ENCODE data around the gene DERA.

DNA sequence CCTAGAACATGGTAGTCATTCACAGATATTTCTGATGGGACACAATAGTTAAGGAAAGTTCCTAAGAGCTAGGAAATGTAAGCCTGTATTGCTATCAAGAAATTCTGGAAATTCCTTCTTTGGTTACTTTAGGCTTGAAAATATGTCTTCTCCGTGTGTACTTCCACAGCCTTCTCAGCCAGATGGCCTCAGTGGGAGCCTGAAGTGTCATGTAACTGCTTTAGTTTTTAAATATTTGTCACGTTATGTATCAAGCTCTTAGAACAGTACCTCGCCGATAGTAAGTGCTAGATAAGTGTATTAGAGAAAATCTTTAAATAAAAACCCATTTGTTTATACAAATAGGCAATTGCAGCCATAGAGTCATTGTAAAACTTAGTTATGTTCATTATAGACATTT, 95.6 kb downstream of the DERA start:
- TF ChIP-seq GABPA (IDR thresholded peaks at IDR 0.05; ENCODE audit: borderline replicate concordance, insufficient read depth, low read length) (no peak), RNF2 (IDR thresholded peaks at IDR 0.05; ENCODE audit: borderline replicate concordance, low read depth, low read length, missing control alignments, poor library complexity, severe bottlenecking) (no peak), MAFK (IDR thresholded peaks at IDR 0.05; ENCODE audit: low read depth, low read length) (no peak), EP300 (IDR thresholded peaks at IDR 0.05; ENCODE audit: borderline replicate concordance in 1 of 2, low read depth in 2 of 2, low read length in 2 of 2) (no peak), EZH2 (IDR thresholded peaks at IDR 0.05; ENCODE audit: low read depth, low read length, severe bottlenecking) (no peak), HDAC6 (IDR thresholded peaks at IDR 0.05; ENCODE audit: low read depth, low read length) (no peak), RFX5 (IDR thresholded peaks at IDR 0.05; ENCODE audit: borderline replicate concordance, low read depth, low read length) (no peak), BRCA1 (IDR thresholded peaks at IDR 0.05; ENCODE audit: low read depth, low read length) (no peak), JUND (IDR thresholded peaks at IDR 0.05; ENCODE audit: low read length) (no peak), ZNF274 (IDR thresholded peaks at IDR 0.05; ENCODE audit: borderline replicate concordance, extremely low read depth, low read length) (no peak), RAD21 (IDR thresholded peaks at IDR 0.05 in 1 of 2, conservative IDR thresholded peaks at IDR 0.05 in 1 of 2; ENCODE audit: low read depth in 2 of 2, low read length in 2 of 2) (no peak)
- TF ChIP-seq, protein P1, sequence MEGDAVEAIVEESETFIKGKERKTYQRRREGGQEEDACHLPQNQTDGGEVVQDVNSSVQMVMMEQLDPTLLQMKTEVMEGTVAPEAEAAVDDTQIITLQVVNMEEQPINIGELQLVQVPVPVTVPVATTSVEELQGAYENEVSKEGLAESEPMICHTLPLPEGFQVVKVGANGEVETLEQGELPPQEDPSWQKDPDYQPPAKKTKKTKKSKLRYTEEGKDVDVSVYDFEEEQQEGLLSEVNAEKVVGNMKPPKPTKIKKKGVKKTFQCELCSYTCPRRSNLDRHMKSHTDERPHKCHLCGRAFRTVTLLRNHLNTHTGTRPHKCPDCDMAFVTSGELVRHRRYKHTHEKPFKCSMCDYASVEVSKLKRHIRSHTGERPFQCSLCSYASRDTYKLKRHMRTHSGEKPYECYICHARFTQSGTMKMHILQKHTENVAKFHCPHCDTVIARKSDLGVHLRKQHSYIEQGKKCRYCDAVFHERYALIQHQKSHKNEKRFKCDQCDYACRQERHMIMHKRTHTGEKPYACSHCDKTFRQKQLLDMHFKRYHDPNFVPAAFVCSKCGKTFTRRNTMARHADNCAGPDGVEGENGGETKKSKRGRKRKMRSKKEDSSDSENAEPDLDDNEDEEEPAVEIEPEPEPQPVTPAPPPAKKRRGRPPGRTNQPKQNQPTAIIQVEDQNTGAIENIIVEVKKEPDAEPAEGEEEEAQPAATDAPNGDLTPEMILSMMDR (IDR thresholded peaks at IDR 0.05; ENCODE audit: control extremely low read depth in 1 of 3, insufficient read depth in 1 of 3, low read depth in 1 of 3, low read length in 3 of 3) = no peak
- TF ChIP-seq, protein P2, sequence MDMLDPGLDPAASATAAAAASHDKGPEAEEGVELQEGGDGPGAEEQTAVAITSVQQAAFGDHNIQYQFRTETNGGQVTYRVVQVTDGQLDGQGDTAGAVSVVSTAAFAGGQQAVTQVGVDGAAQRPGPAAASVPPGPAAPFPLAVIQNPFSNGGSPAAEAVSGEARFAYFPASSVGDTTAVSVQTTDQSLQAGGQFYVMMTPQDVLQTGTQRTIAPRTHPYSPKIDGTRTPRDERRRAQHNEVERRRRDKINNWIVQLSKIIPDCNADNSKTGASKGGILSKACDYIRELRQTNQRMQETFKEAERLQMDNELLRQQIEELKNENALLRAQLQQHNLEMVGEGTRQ (IDR thresholded peaks at IDR 0.05; ENCODE audit: low read length) = no peak
- TF ChIP-seq, protein P3, sequence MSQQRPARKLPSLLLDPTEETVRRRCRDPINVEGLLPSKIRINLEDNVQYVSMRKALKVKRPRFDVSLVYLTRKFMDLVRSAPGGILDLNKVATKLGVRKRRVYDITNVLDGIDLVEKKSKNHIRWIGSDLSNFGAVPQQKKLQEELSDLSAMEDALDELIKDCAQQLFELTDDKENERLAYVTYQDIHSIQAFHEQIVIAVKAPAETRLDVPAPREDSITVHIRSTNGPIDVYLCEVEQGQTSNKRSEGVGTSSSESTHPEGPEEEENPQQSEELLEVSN (IDR thresholded peaks at IDR 0.05) = no peak
